WI38 (cell line): ENCODE results near the gene CREBRF.
"Not testable (repeated sequence)": the region's sequence is repeated elsewhere in the genome, so short reads cannot be mapped to it uniquely, and the experiment has no call there.

ENCODE experiments used
- H3K4me3 ChIP-seq: 2 replicates; pipeline ENCODE4 v1.5.1; 2011; ENCODE audit warnings: low read depth, mild to moderate bottlenecking, control low read depth, low read length
- CTCF ChIP-seq: IDR thresholded peaks from 2 replicates; pipeline ENCODE4 v1.5.1; 2012; ENCODE audit warnings: low read depth, mild to moderate bottlenecking, control low read depth, low read length

The CREBRF gene

GRCh38 chr5:173039188-173039587 is 17.0 kb upstream of the CREBRF start:
- no peak overlapping the region for H3K4me3 ChIP-seq
- no peak for TF ChIP-seq CTCF

GRCh38 chr5:173039964-173040363 is 16.2 kb upstream of the CREBRF start:
- no peak overlapping the region for H3K4me3 ChIP-seq
- no peak for TF ChIP-seq CTCF

- H3K4me3 ChIP-seq: no peak overlapping the region
- no peak for TF ChIP-seq CTCF
Observed at GRCh38 chr5:173041881-173042762, 14.0 kb upstream of the CREBRF start.

- TF ChIP-seq CTCF: no peak
- no peak overlapping the region for H3K4me3 ChIP-seq
Observed at GRCh38 chr5:173042763-173043107, 13.4 kb upstream of the CREBRF start.

GRCh38 chr5:173045474-173045873 is 10.7 kb upstream of the CREBRF start:
- H3K4me3 ChIP-seq: no peak overlapping the region
- TF ChIP-seq CTCF: no peak

- H3K4me3 ChIP-seq: not testable (repeated sequence)
Observed at GRCh38 chr5:173047096-173047837, 8.9 kb upstream of the CREBRF start.

- no peak for TF ChIP-seq CTCF
- H3K4me3 ChIP-seq: no peak overlapping the region
Observed at GRCh38 chr5:173047838-173048105, 8.4 kb upstream of the CREBRF start.
